T-cell (primary cell): ENCODE results near the gene CYP2B6. TPM values are rescaled to one million over a fixed set of nuclear protein-coding genes. Genes with fewer than 3 reads are reported as not detected.
"Not testable (repeated sequence)": the region's sequence is repeated elsewhere in the genome, so short reads cannot be mapped to it uniquely, and the experiment has no call there.

Source experiments
- ATAC-seq, 4 experiments: fragments of 200-7000 bp in 3 of 4; fragments of 150-1000 bp in 1 of 4; cut with Tn5 transposase; replicated peaks in 1 of 4; 1 replicate in 3 of 4; 2 replicates in 1 of 4; pipeline ENCODE4 v1.10.0; 2021; ENCODE audit warnings: moderate library complexity in 3 of 4, mild to moderate bottlenecking in 2 of 4, moderate number of reproducible peaks in 1 of 4
- CTCF ChIA-PET, 2 donors: fragments of 300-600 bp; sonication (Branson Sonifier 250); formaldehyde crosslinking; loops; one replicate each; lab custom pipeline; 2022; ENCODE audit warnings: antibody characterized with exemption in 2 of 2; lab: Charles Lee
- POLR2A ChIA-PET, 2 donors: fragments of 300-600 bp; sonication (Branson Sonifier 250); formaldehyde crosslinking; loops; one replicate each; lab custom pipeline; 2022; ENCODE audit warnings: antibody characterized with exemption in 2 of 2; lab: Charles Lee
- DNase-seq, 35 experiments: peaks; one replicate each; pipeline versions ENCODE4 v3.0.0 to v3.0.0-alpha.2; 2013 to 2023
- H3K27ac ChIP-seq: one replicate; pipeline ENCODE4 v1.5.1; 2013; ENCODE audit warnings: low read length
- H3K27me3 ChIP-seq, 2 experiments: replicated peaks in 1 of 2; 1 replicate in 1 of 2; 2 replicates in 1 of 2; pipeline versions ENCODE4 v1.6.1 to v1.7.0; 2013; ENCODE audit warnings: low read length in 1 of 2, mixed read lengths in 1 of 2; ENCODE audit not compliant: control insufficient read depth in 2 of 2, insufficient read depth in 2 of 2; ENCODE audit errors: extremely low read depth in 1 of 2
- H3K36me3 ChIP-seq, 2 donors: 1 replicate in 1 of 2; 2 replicates in 1 of 2; pipeline versions ENCODE4 v1.6.1 to v1.7.0; 2013; ENCODE audit warnings: low read length in 1 of 2; ENCODE audit not compliant: control insufficient read depth in 2 of 2, insufficient read depth in 1 of 2; ENCODE audit errors: extremely low read depth in 1 of 2
- H3K4me1 ChIP-seq, 2 experiments: 1 replicate in 1 of 2; 2 replicates in 1 of 2; pipeline versions ENCODE4 v1.6.1 to v1.7.0; 2013; ENCODE audit warnings: low read length in 2 of 2, mixed read lengths in 1 of 2; ENCODE audit not compliant: insufficient read depth in 2 of 2, control insufficient read depth in 1 of 2; ENCODE audit errors: extremely low read depth in 1 of 2
- H3K4me3 ChIP-seq, 2 donors: 1 replicate in 1 of 2; 2 replicates in 1 of 2; pipeline versions ENCODE4 v1.5.1 to v1.7.0; 2013; ENCODE audit warnings: mild to moderate bottlenecking in 2 of 2, low read length in 1 of 2, moderate library complexity in 1 of 2; ENCODE audit not compliant: control insufficient read depth in 1 of 2; ENCODE audit errors: extremely low read depth in 1 of 2
- H3K9me3 ChIP-seq: 2 replicates; pipeline ENCODE4 v1.7.0; 2013
- H3K27ac Mint-ChIP-seq, 2 donors: one replicate each; pipeline ENCODE4 v1.8.0; 2020 to 2021; ENCODE audit warnings: mild to moderate bottlenecking in 2 of 2, mixed read lengths in 2 of 2
- H3K27me3 Mint-ChIP-seq, 2 donors: one replicate each; pipeline ENCODE4 v1.8.0; 2021 to 2022; ENCODE audit warnings: mixed read lengths in 2 of 2
- H3K36me3 Mint-ChIP-seq: one replicate; pipeline ENCODE4 v1.8.0; 2021; ENCODE audit warnings: mixed read lengths
- H3K4me1 Mint-ChIP-seq, 3 donors: one replicate each; pipeline ENCODE4 v1.8.0; 2020 to 2022; ENCODE audit warnings: mixed read lengths in 3 of 3, mild to moderate bottlenecking in 1 of 3
- H3K4me3 Mint-ChIP-seq, 3 donors: one replicate each; pipeline ENCODE4 v1.8.0; 2020 to 2022; ENCODE audit warnings: mild to moderate bottlenecking in 3 of 3, mixed read lengths in 3 of 3, moderate library complexity in 3 of 3
- H3K9me3 Mint-ChIP-seq, 3 donors: one replicate each; pipeline ENCODE4 v1.8.0; 2020 to 2022; ENCODE audit warnings: mixed read lengths in 3 of 3
- WGBS: methylation state at CpG from one replicate; pipeline ENCODE4 v1.1.5; 2013; ENCODE audit warnings: missing lambda C conversion rate; ENCODE audit not compliant: insufficient coverage; 5-methylcytosine and 5-hydroxymethylcytosine counted together
- total RNA-seq, 35 experiments: library from RNA in 6 of 35; stranded (reverse) in 6 of 35; fragments of 120-200 nt in 1 of 35; gene quantifications; one replicate each; pipeline versions ENCODE4 v1.2.1 to v1.2.4 and lab custom pipeline; 2013 to 2026

Gene CYP2B6
- total RNA-seq, 5 donors from 2014 or later (not counting 1 experiment from before 2014, with no cell fraction given): 0.20 to 0.61 (median 0.38) TPM; not detected in 2

DNA sequence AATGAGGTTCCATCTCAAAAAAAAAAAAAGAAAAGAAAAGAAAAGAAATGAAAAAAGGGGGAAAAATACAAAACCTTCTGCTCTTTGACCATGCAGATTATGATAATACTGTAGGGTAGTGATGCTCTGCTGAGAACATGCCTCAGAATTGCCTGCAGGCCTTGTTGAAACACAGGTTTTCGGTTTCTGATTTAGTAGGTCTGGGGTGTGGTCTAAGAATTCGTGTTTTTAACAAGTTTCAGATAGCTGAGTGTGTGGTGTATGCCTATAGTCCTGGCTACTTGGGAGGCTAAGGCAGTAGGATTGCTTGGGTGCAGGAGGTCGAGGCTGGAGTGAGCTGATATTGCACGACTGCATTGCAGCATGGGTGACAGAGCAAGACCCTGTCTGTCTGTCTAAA is 14.9 kb upstream of the CYP2B6 start:
- H3K27me3 ChIP-seq: peaks cover 0 to 12% of the 10 kb centered on the region in 2 experiments
- Mint-ChIP-seq H3K27me3 (peaks cover 15 to 17% of the 10 kb centered on the region in 2 donors), H3K4me1 (peaks cover 11 to 18% (median 12%) of the 10 kb centered on the region in 3 donors), H3K9me3 (no peaks in the 10 kb centered on the region), H3K27ac (peak overlapping the region in 1 of 2 donors; percentile 30), H3K36me3 (no peaks in the 10 kb centered on the region), H3K4me3 (no peak overlapping the region)
- ChIA-PET POLR2A (no interaction called here), CTCF (interaction anchor here in 1 of 2 donors (0.6 kb wide), 1 partner anchor 234 kb away, joined by 5 read pairs; no protein-coding TSS in a partner anchor)
- H3K27ac ChIP-seq: no peak overlapping the region
- H3K36me3 ChIP-seq: no peaks in the 10 kb centered on the region
- no peaks in the 10 kb centered on the region for H3K9me3 ChIP-seq
- peaks cover 0 to 4% of the 10 kb centered on the region in 2 experiments for H3K4me1 ChIP-seq
- whole genome bisulfite sequencing: 43% methylated on average over 4 of the region's 4 CpGs
- DNase-seq (no peak), ATAC-seq (no peak)
- H3K4me3 ChIP-seq: no peak overlapping the region

DNA sequence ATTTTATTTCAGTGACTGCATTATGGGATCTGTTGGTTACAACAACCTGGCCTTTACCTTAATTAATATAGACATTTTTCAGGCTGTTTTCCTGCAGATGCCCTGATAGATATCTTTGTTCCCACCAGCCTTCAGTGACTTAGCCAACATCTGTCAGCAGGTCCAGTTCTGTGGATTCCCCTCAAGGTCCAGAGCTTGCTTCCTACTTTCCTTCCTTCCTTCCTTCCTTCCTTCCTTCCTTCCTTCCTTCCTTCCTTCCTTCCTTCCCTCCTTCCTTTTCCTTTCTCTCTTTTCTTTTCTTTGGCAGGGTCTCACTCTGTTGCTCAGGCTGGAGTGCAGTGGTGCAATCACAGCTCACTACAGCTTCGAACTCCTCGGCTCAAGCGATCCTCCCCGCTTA is 14.4 kb upstream of the CYP2B6 start:
- DNase-seq (no peak), ATAC-seq (no peak)
- Mint-ChIP-seq H3K9me3 (no peaks in the 10 kb centered on the region), H3K27ac (no peak overlapping the region), H3K4me3 (no peak overlapping the region), H3K4me1 (peaks cover 5 to 13% (median 6%) of the 10 kb centered on the region in 3 donors), H3K36me3 (no peaks in the 10 kb centered on the region), H3K27me3 (peaks cover 19% of the 10 kb centered on the region in 2 donors)
- H3K4me1 ChIP-seq: no peaks in the 10 kb centered on the region
- H3K36me3 ChIP-seq: no peaks in the 10 kb centered on the region
- CTCF ChIA-PET: interaction anchor here in 1 of 2 donors (0.6 kb wide), 2 partner anchors 35 to 233 kb away, joined by 3 to 5 read pairs; no protein-coding TSS in a partner anchor
- 100% methylated on average over 4 of the region's 4 CpGs for WGBS
- no peaks in the 10 kb centered on the region for H3K9me3 ChIP-seq
- H3K4me3 ChIP-seq: no peak overlapping the region
- POLR2A ChIA-PET: no interaction called here
- no peak overlapping the region for H3K27ac ChIP-seq
- peaks cover 0 to 12% of the 10 kb centered on the region in 2 experiments for H3K27me3 ChIP-seq

DNA sequence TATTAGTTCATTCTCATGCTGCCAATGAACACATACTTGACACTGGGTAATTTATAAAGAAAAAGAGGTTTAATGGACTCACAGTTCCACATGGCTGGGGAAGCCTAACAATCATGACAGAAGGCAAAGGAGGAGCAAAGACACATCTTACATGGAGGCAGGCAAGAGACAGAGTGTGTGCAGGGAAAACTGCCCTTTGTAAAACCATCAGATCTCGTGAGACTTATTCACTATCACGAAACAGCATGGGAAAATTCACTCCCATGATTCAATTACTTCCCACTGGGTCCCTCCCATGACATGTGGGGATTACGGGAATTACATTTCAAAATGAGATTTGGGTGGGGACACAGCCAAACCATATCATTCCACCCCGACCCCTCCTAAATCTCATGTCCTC is 11.3 kb upstream of the CYP2B6 start:
- DNase-seq, POLR2A ChIA-PET, H3K4me1 Mint-ChIP-seq, H3K27ac Mint-ChIP-seq, H3K9me3 Mint-ChIP-seq, H3K36me3 Mint-ChIP-seq, H3K36me3 ChIP-seq, H3K4me3 ChIP-seq, H3K4me3 Mint-ChIP-seq, H3K27ac ChIP-seq, H3K9me3 ChIP-seq, ATAC-seq, H3K4me1 ChIP-seq: not testable (repeated sequence)
- H3K27me3 Mint-ChIP-seq: peaks cover 19 to 30% of the 10 kb centered on the region in 2 donors
- no CpG with 5 or more reads among the region's 4 CpGs for WGBS
- CTCF ChIA-PET: interaction anchor here in 1 of 2 donors (0.6 to 1.0 kb wide), 2 partner anchors 9 to 278 kb away, joined by 3 read pairs; no protein-coding TSS in a partner anchor
- H3K27me3 ChIP-seq: peaks cover 0 to 15% of the 10 kb centered on the region in 2 experiments

DNA sequence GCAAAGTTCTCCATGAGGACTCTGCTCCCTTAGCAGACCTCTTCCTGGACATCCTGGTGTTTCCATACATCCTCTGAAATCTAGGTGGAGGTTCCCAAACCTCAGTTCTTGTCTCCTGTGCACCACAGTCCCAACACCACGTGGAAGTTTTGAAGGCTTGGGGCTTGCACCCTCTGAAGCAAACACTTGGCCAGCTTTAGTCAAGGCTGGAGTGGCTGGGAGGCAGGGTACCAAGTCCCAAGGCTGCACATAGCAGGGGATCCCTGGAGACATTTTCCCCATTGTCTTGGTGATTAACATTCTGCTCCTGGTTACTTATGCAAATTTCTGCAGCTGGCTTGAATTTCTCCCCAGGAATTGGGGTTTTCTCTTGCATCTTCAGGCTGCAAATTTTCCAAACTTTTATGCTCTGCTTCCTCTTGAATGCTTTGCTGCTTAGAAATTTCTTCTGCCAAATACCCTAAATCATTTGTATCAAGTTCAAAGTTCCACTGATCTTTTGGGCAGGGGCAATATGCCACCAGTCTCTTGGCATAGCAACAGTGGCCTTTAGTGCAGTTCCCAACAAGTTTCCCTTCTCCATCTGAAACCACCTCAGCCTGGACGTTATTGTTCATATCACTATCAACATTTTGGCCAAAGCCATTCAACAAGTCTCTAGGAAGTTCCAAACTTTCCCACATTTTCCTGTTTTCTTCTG is 10.2 kb upstream of the CYP2B6 start:
- H3K4me1 Mint-ChIP-seq, H3K36me3 ChIP-seq, H3K27ac ChIP-seq, H3K9me3 Mint-ChIP-seq, POLR2A ChIA-PET, H3K4me1 ChIP-seq, H3K4me3 ChIP-seq, DNase-seq, ATAC-seq, H3K27ac Mint-ChIP-seq, H3K4me3 Mint-ChIP-seq, H3K9me3 ChIP-seq, H3K36me3 Mint-ChIP-seq: not testable (repeated sequence)
- CTCF ChIA-PET: interaction anchor here in 1 of 2 donors (1.0 kb wide), 1 partner anchor 10 kb away, joined by 3 read pairs; no protein-coding TSS in a partner anchor
- H3K27me3 ChIP-seq: peaks cover 0 to 15% of the 10 kb centered on the region in 2 experiments
- peaks cover 19 to 30% of the 10 kb centered on the region in 2 donors for H3K27me3 Mint-ChIP-seq
- 22% methylated on average over 1 of the region's 2 CpGs for WGBS

DNA sequence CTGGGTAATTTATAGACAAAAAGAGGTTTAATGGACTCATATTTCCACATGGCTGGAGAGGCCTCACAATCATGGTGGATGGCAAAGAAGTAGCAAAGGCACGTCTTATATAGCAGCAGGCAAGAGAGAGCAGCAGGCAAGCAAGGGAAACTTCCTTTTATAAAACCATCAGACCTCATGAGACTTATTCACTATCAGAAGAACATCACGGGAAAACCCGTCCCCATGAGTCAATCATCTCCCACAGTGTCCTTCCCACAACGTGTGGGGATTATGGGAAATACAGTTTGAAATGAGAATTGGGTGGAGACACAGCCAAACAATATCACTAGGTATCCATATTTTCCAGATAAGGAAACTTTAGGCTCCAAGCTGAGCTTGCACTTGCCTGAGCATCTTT is 9.5 kb upstream of the CYP2B6 start:
- Mint-ChIP-seq H3K36me3 (no peaks in the 10 kb centered on the region), H3K27me3 (peaks cover 22 to 30% of the 10 kb centered on the region in 2 donors), H3K9me3 (peaks cover 0 to 3% (median 0%) of the 10 kb centered on the region in 3 donors), H3K4me3 (no peak overlapping the region), H3K4me1 (no peaks in the 10 kb centered on the region), H3K27ac (no peak overlapping the region)
- H3K4me1 ChIP-seq: no peaks in the 10 kb centered on the region
- CTCF ChIA-PET: no interaction called here
- no peaks in the 10 kb centered on the region for H3K36me3 ChIP-seq
- POLR2A ChIA-PET: no interaction called here
- H3K4me3 ChIP-seq: no peak overlapping the region
- WGBS: 20% methylated on average over 1 of the region's 4 CpGs
- DNase-seq (no peak), ATAC-seq (no peak)
- peaks cover 0 to 19% of the 10 kb centered on the region in 2 experiments for H3K27me3 ChIP-seq
- H3K9me3 ChIP-seq: no peaks in the 10 kb centered on the region
- H3K27ac ChIP-seq: no peak overlapping the region

DNA sequence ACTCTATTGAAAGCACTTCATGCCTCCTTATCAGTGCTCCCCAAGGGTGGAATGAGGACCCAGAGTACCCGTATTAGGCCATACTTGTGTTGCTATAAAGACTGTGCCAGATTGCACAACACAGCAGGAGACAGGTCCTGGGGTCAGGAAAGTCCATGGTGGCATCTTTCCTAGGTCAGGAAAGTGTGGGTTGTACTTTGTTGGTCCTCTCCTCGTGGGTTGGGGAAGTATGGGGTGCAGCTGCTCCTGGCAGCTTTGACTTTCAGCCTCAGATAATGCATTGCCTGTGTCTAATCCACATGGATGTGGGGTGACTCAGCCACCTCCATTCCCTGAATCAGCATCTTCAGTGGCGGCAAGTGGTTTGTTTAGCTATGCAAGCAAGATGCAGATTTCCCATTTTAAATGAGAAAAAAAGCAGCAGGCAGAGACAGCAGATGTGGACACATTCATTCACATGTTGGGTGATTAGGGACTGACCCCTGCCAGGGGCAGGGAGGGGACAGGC is 8.4 kb upstream of the CYP2B6 start:
- no peaks in the 10 kb centered on the region for H3K4me1 Mint-ChIP-seq
- Histone ChIP-seq H3K27ac (no peak overlapping the region), H3K4me1 (no peaks in the 10 kb centered on the region), H3K4me3 (no peak overlapping the region), H3K9me3 (no peaks in the 10 kb centered on the region), H3K36me3 (no peaks in the 10 kb centered on the region), H3K27me3 (peaks cover 0 to 18% of the 10 kb centered on the region in 2 experiments)
- H3K9me3 Mint-ChIP-seq: peaks cover 0 to 5% (median 1%) of the 10 kb centered on the region in 3 donors
- WGBS: 83% methylated on average over 1 of the region's 3 CpGs
- H3K27ac Mint-ChIP-seq: no peak overlapping the region
- ChIA-PET CTCF (no interaction called here), POLR2A (no interaction called here)
- no peak for ATAC-seq
- DNase-seq: no peak
- H3K27me3 Mint-ChIP-seq: peaks cover 21 to 26% of the 10 kb centered on the region in 2 donors
- H3K36me3 Mint-ChIP-seq: no peaks in the 10 kb centered on the region
- no peak overlapping the region for H3K4me3 Mint-ChIP-seq
